HG02588 (cell line): Measurements from ENCODE around the gene CREB3L2.
"Not testable (repeated sequence)": the region's sequence is repeated elsewhere in the genome, so short reads cannot be mapped to it uniquely, and the experiment has no call there.

Source experiments
- ATAC-seq: cut with Tn5 transposase; IDR thresholded peaks from one replicate; pipeline ENCODE4 v1.9.1; 2021; ENCODE audit warnings: mild to moderate bottlenecking, moderate library complexity; ENCODE audit not compliant: unreplicated experiment

CREB3L2 gene

GRCh38 chr7:137846827-137847567 lies 154.9 kb downstream of the CREB3L2 start, which contains the start of gene DGKI:
Gene DGKI (minus strand): TSS chr7:137846974.
- no peak for ATAC-seq

DNA sequence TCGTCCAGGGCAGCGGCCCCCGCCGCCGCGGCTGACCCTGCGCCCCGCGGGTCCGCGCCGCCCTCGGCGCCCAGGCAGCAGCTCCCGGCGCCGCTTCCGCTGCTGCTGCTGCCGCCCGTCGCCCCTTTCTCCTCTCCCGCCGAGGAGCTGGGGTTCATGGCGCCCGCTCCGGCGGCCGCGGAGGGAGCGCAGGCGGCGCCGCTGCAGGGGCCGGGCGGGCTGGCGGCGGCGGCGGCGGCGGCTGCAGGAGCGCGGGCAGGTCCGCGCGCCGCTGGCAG lies 155.4 kb downstream of the CREB3L2 start:
- ATAC-seq = no peak

DNA sequence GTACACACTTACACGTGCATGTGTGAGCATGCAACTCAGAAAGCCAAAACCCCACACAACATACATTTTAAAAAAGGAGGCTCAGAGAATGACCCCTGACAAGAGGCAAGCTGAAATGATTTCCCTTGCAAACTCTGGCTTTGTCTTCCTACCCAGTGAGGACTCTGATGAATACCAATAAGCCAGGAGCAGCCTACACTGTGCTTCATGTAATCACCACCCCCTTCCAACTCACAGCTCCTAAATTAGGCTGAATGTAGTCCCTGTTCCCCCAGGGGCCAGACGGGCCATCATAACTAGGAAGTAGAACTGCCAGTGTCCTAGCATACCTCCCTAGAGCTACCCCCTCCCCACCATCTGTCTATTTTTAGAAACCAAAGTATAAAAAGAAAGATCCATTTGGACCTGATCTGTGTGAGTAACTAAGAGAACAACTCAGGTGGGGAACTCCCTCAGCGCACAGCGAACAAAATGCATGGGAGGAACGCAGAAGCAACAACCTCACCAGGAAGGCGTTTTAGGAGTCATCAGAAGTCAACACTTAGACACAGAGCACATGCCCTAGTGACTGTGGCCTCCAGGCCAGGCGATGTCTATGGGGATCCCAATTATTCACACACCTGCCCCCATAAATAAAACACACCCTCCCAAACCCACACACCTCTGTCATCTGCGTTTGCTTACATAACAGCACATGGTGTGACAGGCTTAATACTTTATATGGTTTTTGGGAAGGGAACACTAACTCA lies 157.0 kb downstream of the CREB3L2 start:
- ATAC-seq = no peak

DNA sequence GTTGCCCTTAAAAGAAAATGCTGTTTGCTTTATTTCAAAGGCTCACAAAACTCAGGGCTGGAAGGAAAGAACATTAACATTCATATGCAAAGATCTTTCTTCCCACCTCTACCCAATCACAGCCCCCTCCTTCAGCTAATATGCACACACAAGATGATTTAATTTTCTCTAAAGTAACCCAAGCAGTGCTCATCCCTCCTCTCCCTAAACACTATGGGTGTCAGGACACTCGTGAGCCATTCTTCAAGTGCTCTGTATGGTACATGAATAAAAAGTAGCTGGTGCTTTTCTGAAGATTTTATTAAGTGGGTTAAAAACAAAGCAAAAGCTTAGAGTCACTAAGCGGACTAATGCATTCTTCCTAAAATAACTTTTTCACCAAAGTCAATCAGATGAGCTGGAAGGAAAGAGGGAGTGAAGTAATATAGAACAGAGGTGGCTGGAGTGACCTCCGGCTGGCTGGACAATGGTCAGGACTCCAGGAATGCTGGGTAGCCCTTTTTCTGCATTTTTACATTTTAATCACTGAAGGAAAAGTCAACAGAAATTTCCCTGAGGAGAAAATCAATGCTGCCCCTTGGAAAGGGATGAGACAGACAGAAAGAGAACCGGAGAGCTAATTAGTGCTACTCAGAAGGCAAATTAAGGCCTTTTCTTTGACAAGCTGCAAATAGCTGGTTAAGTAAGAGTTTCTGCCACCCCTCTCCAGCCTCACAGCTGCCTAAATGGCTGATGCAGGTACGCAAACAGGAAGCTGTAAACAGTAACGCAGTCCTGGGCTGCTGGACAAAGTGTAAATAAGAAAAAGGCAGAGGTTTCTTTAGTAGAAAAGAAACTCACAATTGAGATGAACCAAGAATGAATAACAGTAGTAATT lies 161.7 kb downstream of the CREB3L2 start:
- no peak for ATAC-seq

DNA sequence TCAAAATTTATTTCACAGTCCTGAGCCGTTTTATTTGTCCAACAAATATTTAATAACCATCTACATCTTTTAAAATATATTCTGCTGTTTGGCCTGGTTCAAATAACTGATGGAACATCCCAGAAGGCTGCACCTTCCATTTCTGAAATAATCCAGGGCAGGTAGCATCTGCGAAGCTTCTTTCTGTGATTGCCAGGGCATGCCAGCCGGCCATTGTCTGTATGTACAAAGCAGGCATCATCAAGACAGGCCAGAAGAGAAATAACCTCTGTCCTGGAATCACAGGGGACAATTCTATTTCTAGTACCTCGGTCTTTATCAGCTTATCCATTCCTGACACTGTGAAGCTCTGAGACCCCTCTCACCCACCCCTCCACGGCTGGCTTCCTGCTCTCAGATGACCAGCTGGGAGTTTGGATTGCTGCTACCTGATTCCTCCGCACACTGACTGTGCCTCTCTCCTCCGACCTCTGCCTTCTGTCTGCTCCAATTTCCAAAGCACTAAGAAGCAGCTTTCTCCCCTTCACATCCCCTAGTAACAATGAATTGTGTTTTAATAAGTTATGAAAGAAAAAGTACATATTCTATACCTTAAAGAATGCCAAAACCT lies 163.1 kb downstream of the CREB3L2 start:
- ATAC-seq = no peak

DNA sequence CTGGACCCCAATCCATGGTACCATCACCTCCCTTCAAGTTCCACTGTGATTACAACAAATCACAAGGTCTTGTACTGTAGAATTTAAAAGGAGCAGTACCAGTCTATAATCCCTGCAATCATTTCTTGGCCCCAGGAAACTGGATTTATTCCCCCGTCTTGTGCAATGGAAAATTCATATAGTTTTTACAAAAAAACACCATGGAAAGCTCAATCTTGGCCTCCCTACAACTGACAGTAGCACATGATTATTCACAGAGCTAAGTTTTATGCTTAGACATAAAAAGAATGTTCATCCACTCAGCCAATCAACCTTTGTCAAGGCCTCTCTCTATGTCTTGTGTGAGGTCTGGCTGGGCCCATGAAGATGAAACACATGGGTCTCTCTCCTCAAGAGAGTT lies 165.3 kb downstream of the CREB3L2 start:
- ATAC-seq = no peak

DNA sequence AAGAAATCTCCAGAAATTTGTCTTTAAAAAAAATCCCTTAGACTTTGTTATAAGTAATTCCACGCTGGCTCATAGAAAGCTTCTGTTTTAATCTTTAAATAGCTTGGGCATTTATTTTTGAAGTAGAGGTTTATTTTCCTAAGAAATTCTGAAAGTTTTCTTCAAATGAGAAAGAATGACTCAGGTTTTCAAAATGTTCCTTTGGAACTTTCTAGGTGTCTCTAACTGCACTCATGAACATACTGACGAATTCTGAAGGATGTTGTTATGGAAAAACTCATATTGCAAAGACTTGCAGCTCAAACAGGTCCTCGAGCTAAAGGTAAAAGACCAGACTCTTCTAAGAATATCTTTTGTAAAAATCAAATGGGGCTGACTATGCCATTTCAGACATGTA lies 165.8 kb downstream of the CREB3L2 start:
- ATAC-seq = no peak

GRCh38 chr7:137835486-137836112 lies 166.3 kb downstream of the CREB3L2 start:
- ATAC-seq = no peak

DNA sequence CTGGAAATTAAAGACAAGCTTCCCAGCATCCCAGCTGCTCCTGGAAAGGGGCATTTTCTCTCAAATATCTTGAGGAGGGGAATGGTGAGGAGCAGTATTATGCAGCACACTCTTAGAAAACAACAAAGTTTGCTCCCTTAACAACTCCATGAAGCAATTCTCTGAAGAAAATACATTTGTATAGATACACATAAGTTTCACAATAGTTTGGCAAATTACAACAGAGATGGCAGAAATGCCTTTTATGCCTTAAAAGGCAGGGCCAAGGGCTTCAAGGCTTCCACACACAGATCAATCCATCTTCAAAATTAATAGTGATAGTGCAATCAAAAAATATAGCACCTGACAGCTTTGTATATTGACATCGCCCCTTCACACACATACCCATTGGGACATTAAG lies 167.3 kb downstream of the CREB3L2 start:
- ATAC-seq = no peak

- ATAC-seq = not testable (repeated sequence)
Measured at GRCh38 chr7:137832990-137833389, 168.9 kb downstream of the CREB3L2 start.

- no peak for ATAC-seq
Measured at GRCh38 chr7:137832382-137832781, 169.5 kb downstream of the CREB3L2 start.

DNA sequence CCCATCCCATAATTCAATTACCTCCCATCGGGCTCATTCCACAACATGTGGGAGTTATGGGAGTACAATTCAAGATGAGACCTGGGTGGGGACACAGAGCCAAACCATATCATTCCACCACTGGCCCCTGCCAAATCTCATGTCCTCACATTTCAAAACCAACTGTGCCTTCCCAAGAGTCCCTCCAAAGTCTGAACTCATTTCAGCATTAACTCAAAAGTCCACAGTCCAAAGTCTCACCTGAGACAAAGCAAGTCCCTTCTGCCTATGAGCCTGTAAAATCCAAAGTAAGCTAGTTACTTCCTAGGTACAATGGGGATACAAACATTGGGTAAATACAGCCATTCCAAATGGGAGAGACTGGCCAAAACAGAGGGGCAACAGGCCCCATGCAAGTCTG lies 170.3 kb downstream of the CREB3L2 start:
- not testable (repeated sequence) for ATAC-seq

GRCh38 chr7:137829337-137829992 lies 172.4 kb downstream of the CREB3L2 start:
- no peak for ATAC-seq

- no peak for ATAC-seq
Measured at GRCh38 chr7:137828456-137828855, 173.4 kb downstream of the CREB3L2 start.

GRCh38 chr7:137825489-137825888 lies 176.4 kb downstream of the CREB3L2 start:
- no peak for ATAC-seq
